GM12874 (cell line): ENCODE results near the gene NACC1.

Source experiments
- CTCF ChIP-seq: IDR thresholded peaks from 2 replicates; pipeline ENCODE4 v1.5.1; 2011; ENCODE audit warnings: low read depth, mild to moderate bottlenecking, control low read depth, low read length, moderate library complexity; ENCODE audit not compliant: insufficient read depth

Gene NACC1

DNA sequence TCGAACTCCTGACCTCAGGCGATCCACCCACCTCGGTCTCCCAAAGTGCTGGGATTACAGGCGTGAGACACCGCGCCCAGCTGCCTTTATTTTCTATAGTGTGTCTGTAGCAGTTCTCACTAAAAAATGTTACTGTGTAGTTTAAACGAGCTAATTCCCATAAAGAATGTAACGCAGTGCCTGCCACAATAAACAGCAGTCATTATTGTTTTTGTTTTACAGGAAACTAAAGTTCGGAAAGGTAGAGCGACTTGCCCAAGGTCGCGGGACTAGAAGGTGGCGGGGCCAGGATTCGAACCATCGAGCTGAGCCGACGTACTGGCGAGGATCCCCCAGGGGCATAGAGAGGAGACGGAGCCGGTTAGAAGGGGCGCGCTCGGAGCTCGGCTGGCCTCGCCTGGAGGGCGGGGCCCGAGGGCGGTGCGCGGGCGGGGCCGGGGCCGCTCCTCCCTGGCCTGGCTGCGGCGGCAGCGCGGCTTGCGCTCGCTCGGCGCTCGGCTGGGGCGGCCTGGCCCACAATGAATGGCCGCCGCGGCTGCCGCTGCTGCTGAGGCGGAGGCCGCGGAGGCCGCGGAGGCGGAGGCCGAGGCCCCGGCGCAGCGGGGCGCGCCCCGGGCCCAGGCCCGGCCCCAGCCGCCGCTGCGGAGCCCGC, at the start of gene NACC1:
Gene NACC1 (plus strand): TSS at position 493 of the 652 bp plus-strand sequence. CDS start 16,944 bp downstream, outside the sequence.
- TF ChIP-seq CTCF, result no peak

DNA sequence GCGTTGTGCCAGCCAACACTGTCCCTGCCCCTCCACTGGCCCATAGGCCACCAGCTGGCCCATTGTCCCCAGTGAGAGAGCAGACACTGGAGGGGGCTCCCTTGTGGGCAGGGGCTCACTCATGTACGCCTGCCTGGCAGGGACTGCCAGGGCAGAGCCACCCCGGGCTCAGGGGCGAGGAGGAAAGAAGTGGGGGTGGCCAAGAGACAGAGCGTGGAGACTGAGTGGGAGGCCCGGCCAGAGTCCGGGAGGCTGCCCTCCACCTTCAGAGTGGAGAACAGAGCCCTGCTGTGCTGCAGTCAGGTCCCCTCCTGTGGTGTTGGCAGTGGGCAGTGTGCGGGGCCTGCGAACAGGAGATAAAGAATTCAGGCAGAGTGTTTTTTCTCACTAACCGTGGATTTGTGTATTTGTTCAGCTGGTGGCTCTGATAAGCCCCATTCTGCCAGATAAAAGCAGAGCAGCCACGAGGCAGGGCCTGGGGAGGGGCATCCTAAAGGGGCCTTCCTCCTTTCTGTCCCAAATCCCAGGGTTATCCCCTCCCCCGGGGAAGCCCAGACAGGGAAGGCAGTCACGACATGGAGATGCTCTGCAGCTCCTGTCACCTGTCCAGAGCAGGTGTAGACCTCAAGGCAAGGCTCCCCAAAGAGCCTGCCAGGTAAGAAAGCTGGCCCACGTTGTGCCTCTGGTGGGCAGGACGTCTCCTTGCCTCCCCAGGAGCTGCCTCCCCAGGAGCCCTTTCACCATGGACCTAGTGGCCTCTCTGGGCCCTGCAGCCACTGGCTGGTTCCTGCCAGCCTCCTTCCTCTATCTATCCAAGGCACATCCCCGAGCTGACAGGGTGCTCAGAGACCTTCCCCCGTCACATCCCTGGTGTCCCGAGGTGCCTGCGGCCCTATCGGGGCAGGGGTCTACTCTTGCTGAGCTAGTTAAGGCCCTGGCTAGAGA, 48.4 kb upstream of the NACC1 start:
- TF ChIP-seq CTCF, result no peak

DNA sequence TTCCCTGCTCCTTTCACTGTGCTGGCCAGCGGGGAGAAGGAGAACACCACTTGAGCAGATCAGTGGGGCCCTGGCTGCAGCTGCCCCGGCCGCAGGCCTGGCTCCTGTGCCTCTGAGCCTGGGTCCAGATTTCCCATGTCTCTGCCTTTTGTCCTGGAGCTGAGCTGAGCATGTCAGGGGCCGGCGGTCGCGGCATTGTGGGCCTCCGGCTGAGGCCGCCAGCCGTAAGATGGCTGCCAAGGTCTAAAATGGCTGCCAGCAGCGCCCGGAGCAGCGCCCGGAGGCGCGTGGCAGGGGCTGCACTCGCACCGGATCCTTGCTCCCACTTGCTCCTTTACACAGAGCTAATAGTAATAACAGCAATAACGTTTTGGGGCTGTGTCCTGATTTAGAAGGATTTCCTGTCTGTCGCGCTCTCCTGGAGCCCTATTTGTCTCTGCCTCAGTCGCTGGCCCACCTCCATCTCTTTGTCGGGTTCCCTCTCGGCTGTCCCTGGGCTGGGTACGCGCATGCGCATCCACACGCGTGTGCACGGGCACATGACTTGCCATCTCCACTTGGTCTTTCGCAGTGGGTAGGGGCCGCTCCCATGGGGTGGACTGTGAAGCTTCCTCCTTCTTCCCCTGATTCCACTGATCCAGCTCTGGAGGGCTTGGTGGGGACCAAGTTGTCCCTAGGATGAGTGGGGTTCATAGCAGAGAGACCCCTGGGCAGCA, 47.5 kb upstream of the NACC1 start:
- no peak for TF ChIP-seq CTCF

GRCh38 chr19:13071444-13072187, 46.4 kb upstream of the NACC1 start:
- no peak for TF ChIP-seq CTCF

DNA sequence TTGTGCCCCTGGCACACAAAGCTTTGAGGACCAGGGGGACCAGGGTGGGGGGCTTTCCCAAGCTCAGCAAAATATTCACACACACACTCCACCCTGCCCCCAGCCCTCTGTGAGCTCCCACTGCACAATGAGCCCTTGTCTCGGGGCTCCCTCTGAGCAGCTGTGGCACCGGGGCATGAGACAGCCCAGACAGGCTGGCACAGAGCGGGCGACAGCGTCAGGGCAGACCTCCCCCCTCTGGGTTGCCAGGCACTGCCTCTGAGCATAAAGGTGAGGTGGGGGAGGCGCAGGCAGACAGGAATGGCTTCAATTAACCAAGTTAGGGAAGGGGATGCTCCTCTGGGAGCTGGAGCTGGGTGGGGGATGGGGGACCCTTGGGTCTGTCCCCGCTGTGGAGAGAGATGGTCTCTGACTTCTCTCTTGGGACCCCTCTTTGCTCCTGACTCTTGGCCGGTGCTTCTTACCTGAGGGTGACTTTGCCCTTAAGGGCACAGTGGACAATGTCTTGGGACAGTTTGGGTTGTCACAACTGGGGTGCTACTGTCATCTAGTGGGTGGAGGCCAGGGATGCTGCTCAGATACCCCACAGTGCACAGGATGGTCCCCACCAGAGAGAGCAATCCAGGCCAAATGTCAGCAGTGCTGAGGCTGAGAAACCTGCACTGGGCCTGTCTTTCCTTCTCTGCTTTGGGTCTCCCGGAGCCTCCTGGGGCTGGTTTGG, 45.7 kb upstream of the NACC1 start:
- TF ChIP-seq CTCF, result no peak

- no peak for TF ChIP-seq CTCF
Measured at GRCh38 chr19:13073263-13073662, 44.8 kb upstream of the NACC1 start.
